Femur (tissue), 1 donor: Measurements from ENCODE around the gene BNC1.
"Not testable (repeated sequence)": the region's sequence is repeated elsewhere in the genome, so short reads cannot be mapped to it uniquely, and the experiment has no call there.

Experiments used
- DNase-seq: peaks from one replicate; pipeline ENCODE4 v3.0.0-alpha.2; 2017

Gene BNC1

DNA sequence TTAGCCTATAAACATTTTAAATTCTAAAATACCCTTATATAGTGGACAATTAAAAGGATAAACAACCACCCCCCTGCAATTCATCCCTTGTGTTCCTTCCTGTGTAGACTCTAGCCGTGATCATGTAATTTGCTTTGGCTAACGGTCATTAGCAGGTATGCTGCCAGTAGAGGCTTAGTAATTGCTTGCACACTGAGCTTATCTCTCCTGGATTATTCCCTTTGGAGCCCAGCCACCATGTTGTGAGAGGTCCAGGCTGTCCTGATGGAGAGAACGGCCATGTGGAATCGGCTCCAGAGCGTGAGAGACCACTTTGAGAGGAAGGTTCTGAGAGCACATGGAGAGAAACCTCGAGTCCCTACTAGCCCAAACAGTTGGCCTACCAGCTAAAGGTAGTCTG is 11.0 kb upstream of the BNC1 start:
- no peak for DNase-seq

GRCh38 chr15:83293201-83293600 is 8.7 kb upstream of the BNC1 start:
- no peak for DNase-seq

DNA sequence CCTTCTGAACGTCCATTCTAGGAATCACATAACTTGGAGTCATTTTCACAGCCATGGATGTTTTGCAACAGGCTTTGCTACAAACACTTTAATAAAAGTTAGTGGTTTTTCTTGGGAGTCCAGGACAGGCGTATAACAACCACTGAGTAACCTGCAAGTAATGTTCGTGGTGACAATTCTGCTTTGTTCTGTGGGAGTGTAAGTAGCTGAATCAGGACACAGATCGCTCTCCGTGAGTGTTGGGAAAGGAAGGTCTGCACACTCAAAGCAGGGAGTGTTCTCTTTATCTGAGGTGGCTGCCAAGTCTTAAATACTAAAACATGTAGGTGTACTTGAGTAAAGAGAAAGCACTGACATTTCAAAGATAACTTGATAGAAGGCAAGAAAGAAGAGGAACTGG is 7.9 kb upstream of the BNC1 start:
- no peak for DNase-seq

- DNase-seq: no peak
These were observed 5.8 kb upstream of the BNC1 start for GRCh38 chr15:83290236-83290635.

- no peak for DNase-seq
These were observed 4.7 kb upstream of the BNC1 start for GRCh38 chr15:83289160-83289559.

GRCh38 chr15:83288381-83288801 is 3.9 kb upstream of the BNC1 start:
- DNase-seq: no peak

DNA sequence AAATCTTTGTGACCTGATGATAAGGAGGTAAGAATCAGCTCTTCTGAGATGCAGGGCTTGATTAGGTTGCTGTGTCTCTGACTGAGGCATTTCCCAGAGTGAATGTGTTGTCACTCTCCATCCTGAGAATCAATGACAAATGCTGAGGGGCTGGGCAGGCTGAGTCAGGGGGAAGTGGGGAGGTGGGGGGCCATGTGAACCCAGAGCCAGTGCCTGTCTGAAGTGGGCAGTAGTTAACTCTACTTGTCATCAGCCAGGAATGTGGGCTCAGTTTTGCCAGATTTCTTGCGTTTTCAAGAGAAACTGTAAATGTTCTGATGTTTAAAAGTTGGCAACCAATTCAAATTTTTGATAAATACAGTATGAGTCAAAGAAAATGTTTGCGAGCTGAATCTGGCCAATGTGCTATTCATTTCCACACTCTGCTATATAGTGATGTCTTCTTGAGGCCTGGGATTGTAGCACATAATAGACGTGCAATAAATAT is 3.1 kb upstream of the BNC1 start:
- DNase-seq: no peak

DNA sequence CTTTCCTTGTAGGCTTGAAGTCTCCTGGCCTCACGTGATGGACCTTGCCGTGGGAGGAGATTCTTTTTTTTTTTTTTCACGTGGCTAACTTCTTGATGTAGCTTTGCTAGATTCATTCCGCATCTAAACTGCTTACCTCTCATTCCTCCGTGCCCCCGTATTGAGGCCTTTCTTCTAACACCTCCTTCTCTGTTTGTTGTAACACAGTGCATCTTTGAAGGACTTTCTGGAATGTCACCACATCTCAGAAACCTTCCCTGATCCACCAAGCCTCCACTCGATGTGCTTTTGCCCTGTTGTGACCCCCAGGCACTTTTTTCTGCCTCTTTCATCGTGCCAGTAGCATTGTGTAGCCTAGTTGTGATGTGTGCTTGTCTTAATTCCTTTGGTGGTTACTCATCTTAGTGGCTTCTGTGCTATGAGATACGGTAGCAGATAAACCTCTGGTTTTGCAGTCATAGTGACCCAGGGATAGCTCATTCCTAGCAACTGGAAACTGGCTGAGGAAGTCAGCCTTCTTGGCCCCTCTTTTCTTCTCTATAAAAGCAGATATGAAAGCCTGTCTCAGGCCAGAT is 1.6 kb upstream of the BNC1 start:
- DNase-seq: no peak

DNA sequence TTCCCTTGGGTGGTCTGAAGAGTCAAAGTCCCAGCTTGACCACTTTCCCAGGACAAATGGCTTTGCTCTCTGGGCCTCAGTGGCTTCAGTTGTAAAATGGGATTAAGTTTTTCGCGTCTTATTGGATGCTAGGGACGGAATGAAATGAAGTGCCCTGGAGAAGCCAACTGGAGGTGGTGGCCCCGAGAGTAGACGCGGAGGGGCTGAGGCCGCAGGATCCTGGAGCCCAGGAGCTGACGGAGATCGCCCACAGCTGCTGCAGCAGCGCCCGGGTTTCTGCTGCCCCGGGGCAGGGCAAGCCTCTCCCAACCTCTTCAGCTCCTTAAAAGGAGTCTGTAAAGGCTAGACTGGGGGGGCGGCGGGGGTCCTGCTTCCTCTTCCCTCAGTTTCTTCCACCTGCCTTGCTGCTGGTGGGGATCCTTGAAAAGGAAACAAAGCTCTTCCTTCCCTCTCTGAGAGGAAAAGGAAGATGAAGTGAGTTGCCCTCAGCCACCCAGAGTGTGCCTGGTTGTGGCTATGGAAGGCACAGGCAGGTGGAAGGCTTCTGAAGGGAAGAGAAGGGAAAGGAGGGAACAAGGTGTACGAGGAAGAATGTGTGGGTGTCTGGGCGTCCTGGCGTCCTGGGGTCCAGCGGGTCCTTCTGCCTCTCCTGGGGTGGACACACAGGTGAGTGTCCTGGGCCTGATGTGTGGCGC is 967 bp upstream of the BNC1 start:
- no peak for DNase-seq

- peak; percentile 19 for DNase-seq
These were observed 478 bp downstream of the BNC1 start for GRCh38 chr15:83283813-83284558.

GRCh38 chr15:83283138-83283812 is 1.2 kb downstream of the BNC1 start:
- DNase-seq: peak; percentile 48

DNA sequence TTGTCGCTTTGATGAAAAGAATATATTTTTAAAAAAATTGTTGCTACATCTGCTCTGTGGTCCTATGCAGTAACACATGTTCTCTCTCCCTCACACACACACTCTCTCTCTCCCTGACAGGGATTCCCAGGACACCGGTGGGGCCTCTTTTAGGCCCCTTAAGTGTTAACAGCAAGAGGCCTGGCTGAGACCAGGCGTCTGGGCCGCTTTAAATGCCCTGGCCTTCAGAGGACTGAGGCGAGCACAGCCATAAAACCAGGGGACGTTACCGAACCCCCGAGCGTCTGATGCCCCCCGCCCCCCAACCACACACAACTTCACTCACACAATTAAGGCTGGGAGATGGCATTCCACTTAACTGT is 1.7 kb downstream of the BNC1 start:
- peak; percentile 19 for DNase-seq

DNA sequence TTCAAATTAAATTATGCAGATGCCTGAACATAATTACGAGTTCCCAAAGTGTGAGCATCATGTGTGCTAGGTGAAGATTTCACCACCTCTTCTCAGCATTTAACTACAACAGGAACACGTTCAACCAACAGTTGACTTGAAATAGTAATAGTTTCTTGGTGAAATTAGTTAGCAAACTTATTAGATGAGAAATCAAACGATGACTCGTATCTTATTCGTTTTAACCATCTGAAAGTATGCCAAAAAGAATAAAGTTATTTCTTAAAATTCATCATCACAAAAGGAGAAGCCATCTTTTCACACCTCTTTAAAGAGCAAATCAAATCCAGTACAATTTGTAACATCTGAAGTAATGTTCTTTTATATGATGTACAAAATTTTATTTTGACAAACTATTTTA is 2.3 kb downstream of the BNC1 start:
- no peak for DNase-seq

DNA sequence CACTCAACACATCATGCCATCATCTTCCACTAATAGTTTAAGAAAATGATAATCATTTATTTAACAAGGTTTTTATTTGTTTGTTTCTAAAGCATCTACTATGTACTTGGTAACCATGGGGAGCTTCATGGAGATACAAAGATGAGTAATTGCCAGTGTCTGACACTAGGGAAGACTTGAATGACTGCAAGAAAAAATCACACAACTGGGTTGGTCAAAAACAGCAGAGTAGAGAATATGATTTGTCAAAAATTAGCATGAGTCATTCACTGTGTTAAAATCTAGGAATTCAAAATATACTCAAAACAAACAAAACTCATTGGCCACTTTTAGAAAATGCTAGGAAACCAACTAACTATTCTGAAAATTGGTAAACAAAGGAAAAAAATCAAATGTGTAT is 6.3 kb downstream of the BNC1 start:
- no peak for DNase-seq

- no peak for DNase-seq
These were observed 7.8 kb downstream of the BNC1 start for GRCh38 chr15:83276661-83277060.

DNA sequence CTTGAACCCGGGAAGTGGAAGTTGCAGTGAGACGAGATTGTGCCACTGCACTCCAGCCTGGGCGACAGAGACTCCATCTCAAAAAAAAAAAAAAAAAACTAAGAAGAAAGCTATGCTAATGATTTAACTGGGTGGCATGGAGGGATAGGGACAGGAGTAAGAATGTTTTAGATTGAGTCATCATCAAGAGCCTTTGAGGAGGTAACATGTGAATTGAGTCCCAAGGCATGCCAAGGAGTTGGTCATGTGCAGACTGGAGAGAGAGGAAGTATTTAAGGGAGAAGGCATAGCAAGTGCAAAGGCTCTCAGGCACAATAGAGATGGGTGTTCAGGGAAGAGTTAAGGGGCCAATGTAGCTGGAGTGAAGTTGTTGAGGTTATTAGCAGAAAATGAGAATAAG is 9.1 kb downstream of the BNC1 start:
- DNase-seq: no peak

GRCh38 chr15:83270176-83270575 is 14.3 kb downstream of the BNC1 start:
- DNase-seq: no peak

- DNase-seq: no peak
These were observed 16.3 kb downstream of the BNC1 start for GRCh38 chr15:83268147-83268546.

DNA sequence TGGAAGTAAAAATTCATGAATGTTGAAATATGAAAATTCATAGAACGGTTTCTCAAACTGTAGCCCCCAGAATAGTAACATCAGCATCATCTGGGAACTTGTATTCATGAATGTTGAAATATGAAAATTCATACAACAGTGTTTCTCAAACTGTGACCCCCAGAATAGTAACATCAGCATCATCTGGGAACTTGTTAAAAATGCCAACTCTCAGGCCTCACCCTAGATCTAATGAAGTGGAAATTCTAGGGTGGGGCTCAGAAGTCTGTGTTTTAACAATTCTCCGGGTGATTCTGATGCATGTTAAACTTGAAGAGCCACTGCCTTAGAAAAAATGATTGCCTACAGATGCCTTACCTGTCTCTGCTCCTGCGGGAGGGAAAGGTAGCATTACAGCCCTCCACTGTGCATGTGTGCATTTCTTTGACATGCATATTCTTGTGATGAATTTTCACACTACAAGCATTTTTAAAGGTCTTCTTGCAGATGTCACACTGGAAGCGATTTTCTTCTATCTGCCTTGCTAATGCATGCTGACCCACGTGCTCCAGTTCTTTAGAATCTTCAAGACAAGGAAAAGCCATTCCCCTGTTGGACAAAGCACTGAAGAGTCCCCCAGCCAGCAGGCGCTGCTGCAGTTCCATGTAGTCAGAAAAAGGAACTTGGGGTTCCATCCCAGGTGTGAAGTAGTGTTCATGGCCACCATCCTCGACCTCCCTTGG is 21.7 kb downstream of the BNC1 start:
- no peak for DNase-seq

- not testable (repeated sequence) for DNase-seq
These were observed 22.3 kb downstream of the BNC1 start for GRCh38 chr15:83262181-83262580.

DNA sequence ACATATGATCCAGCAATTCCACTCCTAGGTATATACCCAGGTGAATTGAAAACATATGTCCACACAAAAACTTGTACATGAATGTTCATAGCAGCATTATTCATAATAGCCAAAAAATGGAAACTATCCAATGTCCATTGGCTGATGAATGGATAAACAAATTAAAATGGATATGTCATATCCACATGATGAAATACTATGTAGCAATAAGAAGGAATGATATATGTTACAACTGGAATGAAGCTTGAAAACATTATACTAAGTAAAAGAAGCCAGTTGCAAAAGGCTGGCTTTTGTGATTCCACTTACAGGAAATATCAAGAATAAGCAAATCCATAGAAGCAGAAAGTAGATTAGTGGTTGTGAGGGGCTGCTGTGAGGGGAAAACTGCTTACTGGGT is 33.7 kb downstream of the BNC1 start:
- no peak for DNase-seq

GRCh38 chr15:83249030-83249343 is 35.5 kb downstream of the BNC1 start:
- no peak for DNase-seq
